ENCODE data around the gene BSND. TPM values are rescaled to one million over a fixed set of nuclear protein-coding genes. Genes with fewer than 3 reads are reported as not detected.

BSND gene
- polyA plus RNA-seq, 1 donor (not counting 4 experiments of a cell fraction or from before 2014, with no cell fraction given), result not detected

DNA sequence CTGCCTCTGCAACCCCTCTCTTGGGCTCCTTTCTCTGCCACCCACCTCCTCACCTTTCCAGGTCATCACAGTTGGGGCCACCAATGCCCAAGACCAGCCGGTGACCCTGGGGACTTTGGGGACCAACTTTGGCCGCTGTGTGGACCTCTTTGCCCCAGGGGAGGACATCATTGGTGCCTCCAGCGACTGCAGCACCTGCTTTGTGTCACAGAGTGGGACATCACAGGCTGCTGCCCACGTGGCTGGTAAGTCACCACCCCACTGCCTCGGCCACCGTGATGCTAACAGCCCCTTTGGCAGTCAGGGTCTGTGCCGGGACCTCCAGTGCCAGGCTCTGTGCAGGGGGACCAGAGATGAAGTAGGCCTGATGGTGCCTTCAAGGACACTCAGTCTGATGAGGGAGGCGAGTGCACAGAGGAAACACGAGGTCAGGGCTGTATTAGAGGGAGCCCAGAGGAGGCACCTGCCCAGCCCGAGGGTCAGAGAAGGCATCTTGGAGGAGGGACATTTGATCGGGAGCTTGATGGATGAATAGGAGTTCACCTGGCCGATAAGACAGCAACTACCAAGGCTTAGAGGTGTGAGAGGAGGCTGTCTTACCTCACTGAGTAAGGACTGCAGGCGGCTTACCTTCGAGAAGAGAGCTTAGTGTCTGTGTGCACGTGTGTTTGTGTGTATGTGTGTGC lies 58.7 kb downstream of the BSND start:
- H3K79me2 ChIP-seq (ENCODE audit: control insufficient read depth, insufficient read depth, low read length), result peaks cover 36% of the 10 kb centered on the region
- no peaks in the 10 kb centered on the region for H3K9me3 ChIP-seq (ENCODE audit: control insufficient read depth, low read depth, low read length)
- no peak overlapping the region for H3K27ac ChIP-seq (ENCODE audit: control insufficient read depth, insufficient read depth, low read length)
- FAIRE-seq (no peak), DNase-seq (ENCODE audit: low read depth, low spot score) (no peak)
- H3K4me1 ChIP-seq (ENCODE audit: control insufficient read depth, extremely low read depth, insufficient read depth, low read length), result peaks cover 18% of the 10 kb centered on the region
- no peaks in the 10 kb centered on the region for H3K27me3 ChIP-seq (ENCODE audit: control insufficient read depth, extremely low read depth, insufficient read depth, low read length)
- no peaks in the 10 kb centered on the region for H3K9me1 ChIP-seq (ENCODE audit: control insufficient read depth, extremely low read depth, insufficient read depth, low read length)
- H3K4me3 ChIP-seq (ENCODE audit: control insufficient read depth in 2 of 3, extremely low read depth in 1 of 3, insufficient read depth in 2 of 3, low read depth in 1 of 3, low read length in 3 of 3), result no peak overlapping the region
- no peak overlapping the region for H2AFZ ChIP-seq (ENCODE audit: control insufficient read depth, low read length)
- H3K4me2 ChIP-seq (ENCODE audit: control insufficient read depth, extremely low read depth, insufficient read depth, low read depth, low read length), result no peak overlapping the region
- no peaks in the 10 kb centered on the region for H4K20me1 ChIP-seq (ENCODE audit: control insufficient read depth, extremely low read depth, insufficient read depth, low read length)
- TF ChIP-seq, protein P1, sequence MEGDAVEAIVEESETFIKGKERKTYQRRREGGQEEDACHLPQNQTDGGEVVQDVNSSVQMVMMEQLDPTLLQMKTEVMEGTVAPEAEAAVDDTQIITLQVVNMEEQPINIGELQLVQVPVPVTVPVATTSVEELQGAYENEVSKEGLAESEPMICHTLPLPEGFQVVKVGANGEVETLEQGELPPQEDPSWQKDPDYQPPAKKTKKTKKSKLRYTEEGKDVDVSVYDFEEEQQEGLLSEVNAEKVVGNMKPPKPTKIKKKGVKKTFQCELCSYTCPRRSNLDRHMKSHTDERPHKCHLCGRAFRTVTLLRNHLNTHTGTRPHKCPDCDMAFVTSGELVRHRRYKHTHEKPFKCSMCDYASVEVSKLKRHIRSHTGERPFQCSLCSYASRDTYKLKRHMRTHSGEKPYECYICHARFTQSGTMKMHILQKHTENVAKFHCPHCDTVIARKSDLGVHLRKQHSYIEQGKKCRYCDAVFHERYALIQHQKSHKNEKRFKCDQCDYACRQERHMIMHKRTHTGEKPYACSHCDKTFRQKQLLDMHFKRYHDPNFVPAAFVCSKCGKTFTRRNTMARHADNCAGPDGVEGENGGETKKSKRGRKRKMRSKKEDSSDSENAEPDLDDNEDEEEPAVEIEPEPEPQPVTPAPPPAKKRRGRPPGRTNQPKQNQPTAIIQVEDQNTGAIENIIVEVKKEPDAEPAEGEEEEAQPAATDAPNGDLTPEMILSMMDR (optimal IDR thresholded peaks at IDR 0.05 in 1 of 3, IDR thresholded peaks at IDR 0.05 in 1 of 3, conservative IDR thresholded peaks at IDR 0.05 in 1 of 3; ENCODE audit: extremely low read depth in 1 of 3, insufficient read depth in 2 of 3, low read length in 3 of 3), result no peak
- dilution Hi-C loops (cut with MboI; ENCODE audit: extremely low pct_ligation_motif_present, low sequenced_read_pairs), result no loop called here
- H3K9ac ChIP-seq (ENCODE audit: control insufficient read depth, extremely low read depth, insufficient read depth, low read length), result no peak overlapping the region
- H3K36me3 ChIP-seq (ENCODE audit: control insufficient read depth in 2 of 2, extremely low read depth in 1 of 2, insufficient read depth in 2 of 2, low read length in 2 of 2), result peaks cover 66 to 67% of the 10 kb centered on the region in 2 experiments

DNA sequence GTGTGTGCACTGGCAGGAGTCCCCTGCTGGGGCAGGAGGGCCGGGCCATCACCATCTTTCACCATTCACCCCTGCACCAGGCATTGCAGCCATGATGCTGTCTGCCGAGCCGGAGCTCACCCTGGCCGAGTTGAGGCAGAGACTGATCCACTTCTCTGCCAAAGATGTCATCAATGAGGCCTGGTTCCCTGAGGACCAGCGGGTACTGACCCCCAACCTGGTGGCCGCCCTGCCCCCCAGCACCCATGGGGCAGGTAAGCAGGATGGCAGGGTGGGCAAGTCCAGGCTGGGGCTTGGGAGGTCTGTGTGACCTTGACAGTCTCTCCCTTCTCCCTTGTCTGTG lies 59.2 kb downstream of the BSND start:
- Histone ChIP-seq H3K4me3 (ENCODE audit: control insufficient read depth in 2 of 3, extremely low read depth in 1 of 3, insufficient read depth in 2 of 3, low read depth in 1 of 3, low read length in 3 of 3) (no peak overlapping the region), H3K27ac (ENCODE audit: control insufficient read depth, insufficient read depth, low read length) (no peak overlapping the region), H3K4me2 (ENCODE audit: control insufficient read depth, extremely low read depth, insufficient read depth, low read depth, low read length) (no peak overlapping the region), H3K79me2 (ENCODE audit: control insufficient read depth, insufficient read depth, low read length) (peaks cover 31% of the 10 kb centered on the region), H3K4me1 (ENCODE audit: control insufficient read depth, extremely low read depth, insufficient read depth, low read length) (peaks cover 18% of the 10 kb centered on the region), H3K27me3 (ENCODE audit: control insufficient read depth, extremely low read depth, insufficient read depth, low read length) (no peaks in the 10 kb centered on the region), H2AFZ (ENCODE audit: control insufficient read depth, low read length) (no peak overlapping the region), H3K9ac (ENCODE audit: control insufficient read depth, extremely low read depth, insufficient read depth, low read length) (no peak overlapping the region), H3K36me3 (ENCODE audit: control insufficient read depth in 2 of 2, extremely low read depth in 1 of 2, insufficient read depth in 2 of 2, low read length in 2 of 2) (peaks cover 62 to 65% of the 10 kb centered on the region in 2 experiments), H3K9me1 (ENCODE audit: control insufficient read depth, extremely low read depth, insufficient read depth, low read length) (no peaks in the 10 kb centered on the region), H4K20me1 (ENCODE audit: control insufficient read depth, extremely low read depth, insufficient read depth, low read length) (no peaks in the 10 kb centered on the region), H3K9me3 (ENCODE audit: control insufficient read depth, low read depth, low read length) (no peaks in the 10 kb centered on the region)
- dilution Hi-C loops (cut with MboI; ENCODE audit: extremely low pct_ligation_motif_present, low sequenced_read_pairs), result no loop called here
- FAIRE-seq (no peak), DNase-seq (ENCODE audit: low read depth, low spot score) (no peak)
- no peak for TF ChIP-seq EZH2 (IDR thresholded peaks at IDR 0.05; ENCODE audit: low read length)
- TF ChIP-seq, protein P1 (optimal IDR thresholded peaks at IDR 0.05 in 1 of 3, IDR thresholded peaks at IDR 0.05 in 1 of 3, conservative IDR thresholded peaks at IDR 0.05 in 1 of 3; ENCODE audit: extremely low read depth in 1 of 3, insufficient read depth in 2 of 3, low read length in 3 of 3), result no peak
